Liver (tissue), 9 donors: ENCODE results near the gene ESRRA. TPM values are rescaled to one million over a fixed set of nuclear protein-coding genes. Genes with fewer than 3 reads are reported as not detected.

Experiments used
- DNase-seq: peaks from one replicate; pipeline ENCODE4 v3.0.0-alpha.2; 2017; ENCODE audit warnings: low spot score
- H3K27ac ChIP-seq, 2 donors: one replicate each; pipeline ENCODE4 v1.7.0; 2013; ENCODE audit warnings: inconsistent platforms in 2 of 2, low read length in 2 of 2, control low read depth in 1 of 2, low read depth in 1 of 2, mild to moderate bottlenecking in 1 of 2
- H3K27me3 ChIP-seq, 4 donors: one replicate each; pipeline versions ENCODE4 v1.6.1 to v1.7.0; 2013; ENCODE audit warnings: low read length in 3 of 4, inconsistent platforms in 1 of 4, mild to moderate bottlenecking in 1 of 4, moderate library complexity in 1 of 4; ENCODE audit not compliant: control insufficient read depth in 4 of 4, insufficient read depth in 4 of 4
- H3K36me3 ChIP-seq, 4 donors: one replicate each; pipeline versions ENCODE4 v1.6.1 to v1.7.0; 2013; ENCODE audit warnings: low read length in 3 of 4, mild to moderate bottlenecking in 3 of 4, low read depth in 1 of 4, moderate library complexity in 1 of 4; ENCODE audit not compliant: control insufficient read depth in 4 of 4, insufficient read depth in 3 of 4
- H3K4me1 ChIP-seq, 4 donors: one replicate each; pipeline versions ENCODE4 v1.6.1 to v1.7.0; 2013; ENCODE audit warnings: low read length in 3 of 4, mild to moderate bottlenecking in 3 of 4, moderate library complexity in 1 of 4; ENCODE audit not compliant: control insufficient read depth in 4 of 4, insufficient read depth in 4 of 4
- H3K4me3 ChIP-seq, 3 donors: one replicate each; pipeline versions ENCODE4 v1.6.1 to v1.7.0; 2013; ENCODE audit warnings: low read length in 3 of 3, control low read depth in 1 of 3, low read depth in 1 of 3, mild to moderate bottlenecking in 1 of 3
- H3K9ac ChIP-seq, 2 donors: one replicate each; pipeline ENCODE4 v1.7.0; 2013; ENCODE audit warnings: low read length in 2 of 2, mild to moderate bottlenecking in 2 of 2, moderate library complexity in 2 of 2, control low read depth in 1 of 2, low read depth in 1 of 2
- H3K9me3 ChIP-seq, 4 donors: one replicate each; pipeline versions ENCODE4 v1.6.1 to v1.7.0; 2013; ENCODE audit warnings: low read length in 3 of 4; ENCODE audit not compliant: control insufficient read depth in 4 of 4
- ATF3 ChIP-seq: IDR thresholded peaks from 2 replicates; pipeline ENCODE4 v1.6.1; 2016; ENCODE audit warnings: antibody characterized with exemption
- CTCF ChIP-seq: fragments of 150-350 bp; IDR thresholded peaks from 2 replicates; pipeline ENCODE4 v1.5.1; 2017; ENCODE audit warnings: improper control_type of control experiment, low read depth, low read length; ENCODE audit not compliant: missing input control
- EGR1 ChIP-seq, 2 donors: IDR thresholded peaks; 2 replicates each; pipeline ENCODE4 v1.6.1; 2016 to 2018; ENCODE audit warnings: antibody characterized with exemption in 2 of 2, low read depth in 2 of 2
- FOXA1 ChIP-seq: IDR thresholded peaks from 2 replicates; pipeline ENCODE4 v1.6.1; 2016; ENCODE audit warnings: antibody characterized with exemption
- FOXA2 ChIP-seq: IDR thresholded peaks from 2 replicates; pipeline ENCODE4 v1.6.1; 2016; ENCODE audit warnings: antibody characterized with exemption
- GABPA ChIP-seq, 2 donors: IDR thresholded peaks in 1 of 2; conservative IDR thresholded peaks in 1 of 2; 2 replicates each; pipeline ENCODE4 v1.6.1; 2016; ENCODE audit warnings: antibody characterized with exemption in 2 of 2, mild to moderate bottlenecking in 1 of 2, moderate library complexity in 1 of 2
- HNF4A ChIP-seq, 2 donors: conservative IDR thresholded peaks; 2 replicates each; pipeline ENCODE4 v1.6.1; 2016; ENCODE audit warnings: antibody characterized with exemption in 2 of 2, mild to moderate bottlenecking in 2 of 2
- HNF4G ChIP-seq: IDR thresholded peaks from 2 replicates; pipeline ENCODE4 v1.6.1; 2016; ENCODE audit warnings: antibody characterized with exemption
- JUND ChIP-seq, 2 donors: IDR thresholded peaks; 2 replicates each; pipeline ENCODE4 v1.6.1; 2016; ENCODE audit warnings: antibody characterized with exemption in 2 of 2
- MAX ChIP-seq: IDR thresholded peaks from 2 replicates; pipeline ENCODE4 v1.6.1; 2016; ENCODE audit warnings: antibody characterized with exemption
- NR2F2 ChIP-seq: IDR thresholded peaks from 2 replicates; pipeline ENCODE4 v1.6.1; 2016; ENCODE audit warnings: antibody characterized with exemption
- RAD21 ChIP-seq, 2 donors: IDR thresholded peaks; 2 replicates each; pipeline ENCODE4 v1.6.1; 2016; ENCODE audit warnings: antibody characterized with exemption in 2 of 2, mild to moderate bottlenecking in 2 of 2
- REST ChIP-seq: IDR thresholded peaks from 2 replicates; pipeline ENCODE4 v1.6.1; 2016; ENCODE audit warnings: antibody characterized with exemption, mild to moderate bottlenecking
- RXRA ChIP-seq, 2 donors: IDR thresholded peaks; 2 replicates each; pipeline ENCODE4 v1.6.1; 2017 to 2018; ENCODE audit warnings: antibody characterized with exemption in 2 of 2, mild to moderate bottlenecking in 1 of 2
- SP1 ChIP-seq: IDR thresholded peaks from 2 replicates; pipeline ENCODE4 v1.6.1; 2018; ENCODE audit warnings: antibody characterized with exemption, mild to moderate bottlenecking
- TAF1 ChIP-seq: conservative IDR thresholded peaks from 2 replicates; pipeline ENCODE4 v1.6.1; 2016; ENCODE audit warnings: antibody characterized with exemption, mild to moderate bottlenecking
- YY1 ChIP-seq: IDR thresholded peaks from 2 replicates; pipeline ENCODE4 v1.6.1; 2016; ENCODE audit warnings: antibody characterized with exemption, mild to moderate bottlenecking
- ZBTB33 ChIP-seq: IDR thresholded peaks from 2 replicates; pipeline ENCODE4 v1.6.1; 2016; ENCODE audit warnings: antibody characterized with exemption
- WGBS: extraction: QIAGEN DNeasy Blood & Tissue Kit; methylation state at CpG from one replicate; pipeline ENCODE4 v1.1.7; 2013; 5-methylcytosine and 5-hydroxymethylcytosine counted together
- polyA plus RNA-seq, 2 donors: library from polyadenylated mRNA; stranded (reverse) in 1 of 2; unstranded in 1 of 2; fragments of 200-250 nt in 1 of 2; fragments of >200 nt in 1 of 2; fragmentation: Nextera tagmentation in 1 of 2; extraction: Ambion mirVana in 1 of 2; gene quantifications; one replicate each; pipeline versions ENCODE4 v1.2.1 to v1.2.3, GENCODE V29; 2013 to 2015
- total RNA-seq, 2 donors: library from RNA; depleted of rRNA; stranded (reverse); fragments of >200 nt; gene quantifications; one replicate each; pipeline ENCODE4 v1.2.3, GENCODE V29; 2014
- donor health status: healthy.
- donor health status: healthy.
- donor health status: healthy.
- donor health status: healthy.
- donor health status: healthy.

ESRRA gene
- total and polyA plus RNA-seq, 4 donors: 13.9 to 64.8 (median 37.5) TPM

GRCh38 chr11:64314146-64314804, 9.0 kb downstream of the ESRRA start:
- no peak overlapping the region for H3K9ac ChIP-seq
- 87% methylated on average over 19 of the region's 19 CpGs for WGBS

More at GRCh38 chr11:64314146-64314804, 9.0 kb downstream of the ESRRA start:
- H3K4me3 ChIP-seq: no peak overlapping the region
- DNase-seq: no peak
- no peaks in the 10 kb centered on the region for H3K27me3 ChIP-seq
- no peaks in the 10 kb centered on the region for H3K9me3 ChIP-seq
- H3K36me3 ChIP-seq: peaks cover 4 to 26% (median 9%) of the 10 kb centered on the region in 4 donors
- H3K27ac ChIP-seq: no peak overlapping the region
- peaks cover 7 to 56% (median 42%) of the 10 kb centered on the region in 4 donors for H3K4me1 ChIP-seq
- TF ChIP-seq NR2F2 (no peak), SP1 (no peak), JUND (IDR thresholded peaks at IDR 0.05) (no peak), GABPA (IDR thresholded peaks at IDR 0.05 in 1 of 2, conservative IDR thresholded peaks at IDR 0.05 in 1 of 2) (no peak), CTCF (no peak), FOXA2 (no peak), FOXA1 (no peak), HNF4A (conservative IDR thresholded peaks at IDR 0.05) (no peak), ZBTB33 (no peak), MAX (no peak), REST (no peak), RAD21 (IDR thresholded peaks at IDR 0.05) (no peak), TAF1 (no peak), RXRA (IDR thresholded peaks at IDR 0.05) (no peak), HNF4G (no peak), ATF3 (no peak), YY1 (no peak), EGR1 (IDR thresholded peaks at IDR 0.05; ENCODE audit: low read depth in 2 of 2) (no peak)
